Measurements from ENCODE around the gene ITGB6.
"Not testable (repeated sequence)": the region's sequence is repeated elsewhere in the genome, so short reads cannot be mapped to it uniquely, and the experiment has no call there.

The ITGB6 gene

GRCh38 chr2:160137464-160137863 is 62.6 kb downstream of the ITGB6 start:
- no peak for DNase-seq

- no peak for DNase-seq
Observed at GRCh38 chr2:160132761-160133160, 67.3 kb downstream of the ITGB6 start.

GRCh38 chr2:160126756-160127155 is 73.3 kb downstream of the ITGB6 start:
- no peak for DNase-seq

GRCh38 chr2:160126315-160126714 is 73.8 kb downstream of the ITGB6 start:
- no peak for DNase-seq

GRCh38 chr2:160125828-160126227 is 74.2 kb downstream of the ITGB6 start:
- no peak for DNase-seq

GRCh38 chr2:160125366-160125765 is 74.7 kb downstream of the ITGB6 start:
- no peak for DNase-seq

GRCh38 chr2:160124571-160124970 is 75.5 kb downstream of the ITGB6 start:
- DNase-seq = no peak

- not testable (repeated sequence) for DNase-seq
Observed at GRCh38 chr2:160114721-160115120, 85.4 kb downstream of the ITGB6 start.

- DNase-seq = no peak
Observed at GRCh38 chr2:160114020-160114419, 86.1 kb downstream of the ITGB6 start.

- DNase-seq = no peak
Observed at GRCh38 chr2:160111951-160112798, 87.9 kb downstream of the ITGB6 start.

GRCh38 chr2:160110674-160111239 is 89.3 kb downstream of the ITGB6 start:
- no peak for DNase-seq

GRCh38 chr2:160109939-160110673 is 90.0 kb downstream of the ITGB6 start:
- DNase-seq = peak; percentile 67

- no peak for DNase-seq
Observed at GRCh38 chr2:160109243-160109642, 90.8 kb downstream of the ITGB6 start.

- DNase-seq = no peak
Observed at GRCh38 chr2:160108646-160109045, 91.4 kb downstream of the ITGB6 start.

GRCh38 chr2:160105366-160105765 is 94.7 kb downstream of the ITGB6 start:
- DNase-seq = no peak

GRCh38 chr2:160104115-160104514 is 96.0 kb downstream of the ITGB6 start:
- no peak for DNase-seq

- DNase-seq = no peak
Observed at GRCh38 chr2:160097326-160097725, 102.7 kb downstream of the ITGB6 start.

- DNase-seq = no peak
Observed at GRCh38 chr2:160096409-160096808, 103.7 kb downstream of the ITGB6 start.

GRCh38 chr2:160092445-160092844 is 107.6 kb downstream of the ITGB6 start:
- no peak for DNase-seq

GRCh38 chr2:160091381-160091780 is 108.7 kb downstream of the ITGB6 start:
- no peak for DNase-seq

- peak; percentile 56 for DNase-seq
Observed at GRCh38 chr2:160087854-160088745, 112.0 kb downstream of the ITGB6 start.

- peak; percentile 17 for DNase-seq
Observed at GRCh38 chr2:160085662-160086061, 114.4 kb downstream of the ITGB6 start.

Data from hematopoietic multipotent progenitor cell treated with erythropoietin and hydrocortisone succinate and interleukin-3 and kit ligand, for 8 days (in vitro differentiated cells).